ENCODE data around the gene BCL2L2.

Gene BCL2L2

GRCh38 chr14:23320584-23321571 lies 14.2 kb downstream of the BCL2L2 start, which contains the start of gene PABPN1 (continued):
- no peak for TF ChIP-seq ZNF18 (tag by site-specific recombination; IDR thresholded peaks at IDR 0.05)
- 0 out of 2 replicates have a peak, but pooled peaks have one; percentile 18 for TF ChIP-seq ZNF324 (tag by site-specific recombination; IDR thresholded peaks at IDR 0.05)
- TF ChIP-seq ZNF580 (tag by site-specific recombination; IDR thresholded peaks at IDR 0.05) = peak; percentile 36; the same call in 1 of the 2 replicates
- TF ChIP-seq FEZF1 (tag by site-specific recombination; IDR thresholded peaks at IDR 0.05) = peak; percentile 98
- peak; percentile 78 for TF ChIP-seq PRDM10 (tag by site-specific recombination; IDR thresholded peaks at IDR 0.05)
- no peak for TF ChIP-seq HOXA7 (CRISPR knock-in tag; IDR thresholded peaks at IDR 0.05; ENCODE audit: borderline replicate concordance)
- no peak for TF ChIP-seq SCRT1 (tag by site-specific recombination; IDR thresholded peaks at IDR 0.05; ENCODE audit: borderline replicate concordance)
- TF ChIP-seq BCL6B (tag by site-specific recombination; IDR thresholded peaks at IDR 0.05) = no peak
- peak; percentile 52; the same call in 1 of the 2 replicates for TF ChIP-seq ZNF391 (tag by site-specific recombination; IDR thresholded peaks at IDR 0.05; ENCODE audit: borderline replicate concordance, low read depth)
- peak; percentile 51; the same call in 1 of the 2 replicates for TF ChIP-seq ZNF398 (tag by site-specific recombination; IDR thresholded peaks at IDR 0.05)
- no peak for TF ChIP-seq ZNF585B (tag by site-specific recombination; IDR thresholded peaks at IDR 0.05)
- TF ChIP-seq GLI2 (tag by site-specific recombination; IDR thresholded peaks at IDR 0.05; ENCODE audit: borderline replicate concordance, low read depth) = no peak
- no peak for TF ChIP-seq SCRT2 (tag by site-specific recombination; IDR thresholded peaks at IDR 0.05)
- TF ChIP-seq ZNF704 (tag by site-specific recombination; IDR thresholded peaks at IDR 0.05) = no peak
- no peak; the same call in 1 of the 2 replicates for TF ChIP-seq ZNF548 (tag by site-specific recombination; IDR thresholded peaks at IDR 0.05)
- TF ChIP-seq ZSCAN30 (tag by site-specific recombination; IDR thresholded peaks at IDR 0.05) = peak; percentile 80; the same call in 1 of the 2 replicates
- no peak for TF ChIP-seq ZSCAN23 (tag by site-specific recombination; IDR thresholded peaks at IDR 0.05)
- TF ChIP-seq ZNF624 (tag by site-specific recombination; IDR thresholded peaks at IDR 0.05) = no peak
- TF ChIP-seq PRDM2 (tag by site-specific recombination; IDR thresholded peaks at IDR 0.05; ENCODE audit: borderline replicate concordance) = no peak
- peak; percentile 49; the same call in 1 of the 2 replicates for TF ChIP-seq ZNF610 (tag by site-specific recombination; IDR thresholded peaks at IDR 0.05; ENCODE audit: borderline replicate concordance)
- TF ChIP-seq ZNF48 (tag by site-specific recombination; IDR thresholded peaks at IDR 0.05) = no peak

Data from HEK293 (cell line).